ENCODE data around the gene NET1. TPM values are rescaled to one million over a fixed set of nuclear protein-coding genes. Genes with fewer than 3 reads are reported as not detected.
A peak's percentile ranks its signal among the peaks of the same experiment; 100 is the strongest.

NET1 gene
- total RNA-seq, 6 experiments from 2014 or later: 23.0 to 64.5 (median 38.5) TPM

- Histone ChIP-seq H3K4me1 (peaks cover 0 to 4% (median 4%) of the 10 kb centered on the region in 4 donors), H3K4me3 (no peak overlapping the region), H3K9me3 (no peaks in the 10 kb centered on the region), H3K27ac (no peak overlapping the region), H3K27me3 (no peaks in the 10 kb centered on the region), H3K36me3 (no peaks in the 10 kb centered on the region)
- 73% methylated on average over 3 of the region's 4 CpGs for WGBS (ENCODE audit: insufficient coverage, low coverage, low lambda C conversion rate, missing lambda C conversion rate)
- ATAC-seq: peak in 1 of 4 donors; percentile 12
- TF ChIP-seq CTCF (IDR thresholded peaks at IDR 0.05) (no peak), POLR2A (IDR thresholded peaks at IDR 0.05) (no peak)
- intact Hi-C loops (cut with DNase I): loop anchor here (5.0 to 10.0 kb wide), 2 partner anchors 181 to 184 kb away; no protein-coding TSS in a partner anchor
- DNase-seq: no peak
Observed at GRCh38 chr10:5441106-5441505, 28.7 kb downstream of the NET1 start.

- H3K4me1 ChIP-seq: peaks cover 0 to 6% (median 4%) of the 10 kb centered on the region in 4 donors
- no peak overlapping the region for H3K4me3 ChIP-seq
- ATAC-seq (peak; percentile 33 to 42 (median 40)), DNase-seq (no peak)
- no peaks in the 10 kb centered on the region for H3K36me3 ChIP-seq
- H3K27ac ChIP-seq: no peak overlapping the region
- H3K27me3 ChIP-seq: no peaks in the 10 kb centered on the region
- H3K9me3 ChIP-seq: no peaks in the 10 kb centered on the region
- intact Hi-C loops (cut with DNase I): loop anchor here (5.0 to 10.0 kb wide), 2 partner anchors 180 to 182 kb away; no protein-coding TSS in a partner anchor
- WGBS (ENCODE audit: insufficient coverage, low coverage, low lambda C conversion rate, missing lambda C conversion rate): 35% methylated on average over 8 of the region's 9 CpGs
- TF ChIP-seq POLR2A (IDR thresholded peaks at IDR 0.05) (no peak), CTCF (IDR thresholded peaks at IDR 0.05) (peak; percentile 68 to 82 (median 78))
Observed at GRCh38 chr10:5442065-5442989, 30.0 kb downstream of the NET1 start.

DNA sequence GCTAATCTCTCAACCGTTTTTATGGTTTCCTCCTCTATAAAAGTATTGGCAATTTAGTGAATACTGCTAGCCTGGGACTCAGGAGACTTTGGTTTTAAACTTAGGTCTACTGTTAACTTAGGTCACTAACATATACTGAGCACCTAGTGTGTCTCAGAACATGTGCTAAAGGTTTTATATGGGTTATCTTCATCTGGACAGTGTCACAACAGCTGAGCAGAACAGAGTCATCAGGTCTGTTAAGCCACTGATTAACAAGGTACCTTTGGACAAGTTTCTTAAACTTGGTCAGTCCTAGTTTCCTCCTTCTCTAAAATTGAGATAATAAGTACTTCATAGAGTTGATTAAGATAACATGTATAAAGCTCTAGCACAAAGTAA is 30.6 kb downstream of the NET1 start:
- no peaks in the 10 kb centered on the region for H3K27me3 ChIP-seq
- ATAC-seq: no peak
- no peak overlapping the region for H3K27ac ChIP-seq
- H3K9me3 ChIP-seq: no peaks in the 10 kb centered on the region
- no peak overlapping the region for H3K4me3 ChIP-seq
- H3K4me1 ChIP-seq: peaks cover 0 to 6% (median 4%) of the 10 kb centered on the region in 4 donors
- intact Hi-C loops (cut with DNase I): loop anchor here (5.0 to 10.0 kb wide), 2 partner anchors 179 to 182 kb away; no protein-coding TSS in a partner anchor
- TF ChIP-seq POLR2A (IDR thresholded peaks at IDR 0.05): no peak
- TF ChIP-seq CTCF (IDR thresholded peaks at IDR 0.05): no peak
- DNase-seq: no peak
- WGBS (ENCODE audit: insufficient coverage, low coverage, low lambda C conversion rate, missing lambda C conversion rate): 78% methylated on average over 1 of the region's 1 CpG
- no peaks in the 10 kb centered on the region for H3K36me3 ChIP-seq

DNA sequence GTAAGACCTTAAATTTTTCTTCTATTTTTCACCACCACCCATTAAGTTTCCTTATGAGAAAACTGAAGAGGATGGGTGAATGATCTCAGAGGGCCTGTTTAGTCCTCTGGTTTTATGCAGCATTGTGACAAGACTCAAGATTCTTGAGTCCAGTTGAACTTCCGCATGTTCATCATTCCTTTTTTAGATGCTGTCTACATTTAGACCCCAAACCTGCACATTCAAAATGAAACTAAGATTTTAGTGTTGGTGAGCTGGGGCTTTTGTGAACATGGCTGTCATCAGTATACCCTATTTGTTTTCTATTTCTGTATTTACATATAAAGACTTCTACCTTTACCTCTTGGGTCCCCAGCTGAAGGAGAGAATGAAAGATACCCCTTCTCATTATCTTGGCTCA is 31.1 kb downstream of the NET1 start:
- no peaks in the 10 kb centered on the region for H3K36me3 ChIP-seq
- H3K4me3 ChIP-seq: no peak overlapping the region
- ATAC-seq (no peak), DNase-seq (no peak)
- intact Hi-C loops (cut with DNase I): loop anchor here (5.0 to 10.0 kb wide), 2 partner anchors 179 to 181 kb away; no protein-coding TSS in a partner anchor
- no peaks in the 10 kb centered on the region for H3K27me3 ChIP-seq
- WGBS (ENCODE audit: insufficient coverage, low coverage, low lambda C conversion rate, missing lambda C conversion rate): 100% methylated on average over 1 of the region's 1 CpG
- H3K4me1 ChIP-seq: peaks cover 0 to 6% (median 4%) of the 10 kb centered on the region in 4 donors
- no peak overlapping the region for H3K27ac ChIP-seq
- H3K9me3 ChIP-seq: no peaks in the 10 kb centered on the region
- no peak for TF ChIP-seq POLR2A (IDR thresholded peaks at IDR 0.05)
- no peak for TF ChIP-seq CTCF (IDR thresholded peaks at IDR 0.05)
